ENCODE results near the gene BLM.

DNA sequence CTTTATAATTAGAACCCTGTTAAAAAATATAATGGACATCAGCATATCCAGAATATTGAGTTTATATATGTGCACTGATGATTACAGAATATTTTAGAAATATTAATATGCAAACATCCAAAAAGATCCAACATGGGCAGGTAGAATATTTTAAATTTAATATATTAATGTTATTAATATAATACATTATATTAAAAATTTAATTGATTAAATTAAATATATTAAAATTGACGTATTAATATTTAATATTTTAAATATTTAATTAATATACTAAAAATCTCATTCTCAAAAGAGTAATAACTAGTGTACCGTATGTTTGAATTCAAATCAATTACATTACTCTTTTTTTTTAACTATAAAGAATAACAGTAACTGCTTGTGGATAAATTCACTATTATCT lies 77.4 kb downstream of the BLM start:
- TF ChIP-seq EZH2 (IDR thresholded peaks at IDR 0.05; ENCODE audit: insufficient read depth, poor library complexity, severe bottlenecking) (no peak), EZH2phosphoT487 (IDR thresholded peaks at IDR 0.05; ENCODE audit: insufficient read depth, low read depth) (no peak)

Data from GM23248 (cell line).